Epithelial cell of esophagus (primary cell): ENCODE measurements around the gene SEMA6B.

Experiments used
- DNase-seq: peaks from one replicate; pipeline ENCODE4 v3.0.0; 2010; ENCODE audit warnings: low read depth
- H3K4me3 ChIP-seq: 2 replicates; pipeline ENCODE4 v1.5.1; 2011; ENCODE audit warnings: mild to moderate bottlenecking, low read length, control low read depth
- TF ChIP-seq, protein P1 (sequence below): IDR thresholded peaks from 2 replicates; pipeline ENCODE4 v1.5.1; 2011; ENCODE audit warnings: low read depth, mild to moderate bottlenecking, low read length, control low read depth, inconsistent platforms; ENCODE audit not compliant: insufficient read depth; ENCODE audit errors: missing control alignments

SEMA6B gene

GRCh38 chr19:4500841-4501591, 58.5 kb downstream of the SEMA6B start:
- no peak for DNase-seq
- TF ChIP-seq, protein P1, sequence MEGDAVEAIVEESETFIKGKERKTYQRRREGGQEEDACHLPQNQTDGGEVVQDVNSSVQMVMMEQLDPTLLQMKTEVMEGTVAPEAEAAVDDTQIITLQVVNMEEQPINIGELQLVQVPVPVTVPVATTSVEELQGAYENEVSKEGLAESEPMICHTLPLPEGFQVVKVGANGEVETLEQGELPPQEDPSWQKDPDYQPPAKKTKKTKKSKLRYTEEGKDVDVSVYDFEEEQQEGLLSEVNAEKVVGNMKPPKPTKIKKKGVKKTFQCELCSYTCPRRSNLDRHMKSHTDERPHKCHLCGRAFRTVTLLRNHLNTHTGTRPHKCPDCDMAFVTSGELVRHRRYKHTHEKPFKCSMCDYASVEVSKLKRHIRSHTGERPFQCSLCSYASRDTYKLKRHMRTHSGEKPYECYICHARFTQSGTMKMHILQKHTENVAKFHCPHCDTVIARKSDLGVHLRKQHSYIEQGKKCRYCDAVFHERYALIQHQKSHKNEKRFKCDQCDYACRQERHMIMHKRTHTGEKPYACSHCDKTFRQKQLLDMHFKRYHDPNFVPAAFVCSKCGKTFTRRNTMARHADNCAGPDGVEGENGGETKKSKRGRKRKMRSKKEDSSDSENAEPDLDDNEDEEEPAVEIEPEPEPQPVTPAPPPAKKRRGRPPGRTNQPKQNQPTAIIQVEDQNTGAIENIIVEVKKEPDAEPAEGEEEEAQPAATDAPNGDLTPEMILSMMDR: no peak
- no peak overlapping the region for H3K4me3 ChIP-seq

- DNase-seq: no peak
- no peak overlapping the region for H3K4me3 ChIP-seq
- TF ChIP-seq, protein P1: no peak
Observed at GRCh38 chr19:4499855-4500254, 59.6 kb downstream of the SEMA6B start.

DNA sequence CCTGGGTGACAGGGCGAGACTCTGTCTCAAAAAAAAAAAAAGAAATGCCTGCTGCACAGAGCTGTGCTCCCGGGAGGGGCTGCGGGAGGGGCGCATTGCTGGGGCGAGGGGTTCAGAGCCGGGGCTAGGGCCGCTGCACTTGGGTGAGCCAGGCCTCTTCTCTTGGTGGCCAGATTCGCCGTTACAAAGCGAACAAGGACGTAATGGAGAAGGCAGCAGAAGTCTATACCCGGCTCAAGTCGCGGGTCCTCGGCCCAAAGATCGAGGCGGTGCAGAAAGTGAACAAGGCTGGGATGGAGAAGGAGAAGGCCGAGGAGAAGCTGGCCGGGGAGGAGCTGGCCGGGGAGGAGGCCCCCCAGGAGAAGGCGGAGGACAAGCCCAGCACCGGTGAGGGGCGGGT, 60.2 kb downstream of the SEMA6B start:
- TF ChIP-seq, protein P1: no peak
- no peak overlapping the region for H3K4me3 ChIP-seq

DNA sequence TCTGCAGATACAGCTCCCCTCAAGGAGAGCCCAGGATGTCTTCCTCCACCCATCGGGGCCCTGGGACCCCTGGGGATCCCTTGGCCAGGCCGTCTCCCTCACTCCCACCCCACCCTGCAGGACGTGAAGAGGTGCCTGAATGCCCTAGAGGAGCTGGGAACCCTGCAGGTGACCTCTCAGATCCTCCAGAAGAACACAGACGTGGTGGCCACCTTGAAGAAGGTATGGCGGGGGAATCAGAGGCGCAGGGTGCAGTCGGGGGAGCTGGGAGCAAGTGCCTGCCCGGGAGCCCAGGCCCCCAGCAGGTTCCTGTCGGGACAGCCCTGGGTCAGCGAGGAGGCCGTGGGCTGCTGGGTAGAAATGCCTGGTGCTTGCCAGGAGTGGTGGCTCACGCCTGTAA, 60.8 kb downstream of the SEMA6B start:
- TF ChIP-seq, protein P1: no peak
- no peak for DNase-seq

More for the DNA sequence above, 60.2 kb downstream of the SEMA6B start:
- no peak for DNase-seq

DNA sequence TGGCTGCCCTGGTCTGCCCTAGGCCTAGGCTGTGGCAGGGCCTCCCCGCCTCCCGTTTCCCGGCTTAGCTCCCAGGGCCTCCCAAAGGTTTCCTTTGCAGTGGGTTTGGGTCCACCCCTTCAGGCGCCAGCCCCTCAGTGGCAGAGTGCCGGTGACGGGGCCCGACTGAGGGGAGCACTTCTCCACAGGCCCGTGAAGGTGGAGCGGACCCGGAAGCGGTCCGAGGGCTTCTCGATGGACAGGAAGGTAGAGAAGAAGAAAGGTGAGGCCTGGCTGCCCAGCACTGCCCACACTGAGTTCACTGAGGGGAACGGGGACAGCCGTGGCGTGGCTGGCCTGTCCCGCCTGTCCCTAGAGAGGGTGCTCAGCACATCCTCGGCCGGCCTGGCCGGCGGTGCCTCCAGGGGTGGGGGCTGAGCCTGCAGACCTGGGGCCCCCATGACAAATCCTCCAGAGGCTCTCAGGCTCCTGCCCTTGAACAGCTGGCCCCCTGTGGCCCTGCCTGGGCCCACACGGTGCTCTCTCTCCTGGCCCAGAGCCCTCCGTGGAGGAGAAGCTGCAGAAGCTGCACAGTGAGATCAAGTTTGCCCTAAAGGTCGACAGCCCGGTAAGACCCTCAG, 61.6 kb downstream of the SEMA6B start:
- DNase-seq: no peak
- no peak overlapping the region for H3K4me3 ChIP-seq
- TF ChIP-seq, protein P1: no peak

More for the DNA sequence above, 60.8 kb downstream of the SEMA6B start:
- H3K4me3 ChIP-seq: no peak overlapping the region

DNA sequence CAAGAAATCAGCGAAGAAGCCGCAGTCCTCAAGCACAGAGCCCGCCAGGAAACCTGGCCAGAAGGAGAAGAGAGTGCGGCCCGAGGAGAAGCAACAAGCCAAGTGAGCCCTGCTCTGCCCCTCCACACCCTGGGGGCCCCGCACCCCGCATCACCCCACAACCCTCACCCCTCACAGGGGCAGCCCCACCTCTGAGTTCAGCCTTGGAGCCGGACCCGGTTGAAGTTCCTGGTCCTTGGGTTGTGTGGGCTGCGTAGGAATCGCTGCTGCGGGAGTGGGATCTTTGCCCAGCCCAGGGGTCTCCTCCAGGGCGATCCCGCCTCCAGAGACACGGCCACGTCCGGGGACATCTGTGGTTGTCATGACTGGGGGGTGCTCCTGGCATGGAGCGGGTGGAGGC, 63.2 kb downstream of the SEMA6B start:
- no peak for DNase-seq
- TF ChIP-seq, protein P1: no peak

More for the DNA sequence above, 63.2 kb downstream of the SEMA6B start:
- no peak overlapping the region for H3K4me3 ChIP-seq
